AG04449 (cell line): ENCODE results near the gene FAM184B.

Experiments used
- CTCF ChIA-PET: fragments of 350-600 bp; formaldehyde crosslinking; extraction: SDS; loops from one replicate; lab custom pipeline; 2021; ENCODE audit warnings: antibody characterized with exemption; lab: Yijun Ruan, JAX
- POLR2A ChIA-PET: fragments of 400-600, 350-600 bp; formaldehyde crosslinking; extraction: SDS; loops from one replicate; lab custom pipeline; 2020; ENCODE audit warnings: antibody characterized with exemption, inconsistent platforms; lab: Yijun Ruan, JAX
- DNase-seq: peaks from one replicate; pipeline ENCODE4 v3.0.0-alpha.2; 2010; ENCODE audit warnings: low read depth, low spot score
- H3K4me3 ChIP-seq: 2 replicates; pipeline ENCODE4 v1.5.1; 2011; ENCODE audit warnings: low read depth, mild to moderate bottlenecking, control low read depth, low read length
- CTCF ChIP-seq: IDR thresholded peaks from one replicate; pipeline ENCODE4 v1.5.1; 2011; ENCODE audit warnings: mild to moderate bottlenecking, moderate library complexity, low read length, control low read depth, inconsistent platforms; ENCODE audit not compliant: insufficient read depth; ENCODE audit errors: missing control alignments

Gene FAM184B

DNA sequence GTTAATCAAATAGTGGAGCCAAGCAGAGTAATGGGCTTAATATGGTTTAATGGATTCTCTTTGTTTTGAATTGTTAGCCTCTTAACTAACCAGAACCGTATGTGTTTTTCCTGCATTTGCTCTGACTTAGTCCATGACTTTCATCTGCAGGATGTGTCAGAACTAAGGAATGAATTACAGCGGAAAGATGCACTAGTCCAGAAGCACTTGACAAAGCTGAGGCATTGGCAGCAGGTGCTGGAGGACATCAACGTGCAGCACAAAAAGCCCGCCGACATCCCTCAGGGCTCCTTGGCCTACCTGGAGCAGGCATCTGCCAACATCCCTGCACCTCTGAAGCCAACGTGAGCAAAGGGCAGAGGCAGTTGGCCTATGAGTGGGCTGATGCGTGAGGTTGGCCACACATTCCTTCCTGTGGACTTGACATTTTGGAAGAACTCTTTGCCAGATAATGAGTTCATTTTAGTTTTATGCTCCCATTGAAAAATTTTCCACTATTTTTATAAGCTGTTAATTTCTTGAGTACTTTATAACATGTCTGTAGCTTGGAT, 157.9 kb downstream of the FAM184B start:
- DNase-seq = no peak
- H3K4me3 ChIP-seq = no peak overlapping the region
- POLR2A ChIA-PET = interaction anchor here (1.3 kb wide), 1 partner anchor 9 kb away, joined by 6 read pairs; the partner anchor contains the start of gene MED28
- CTCF ChIA-PET = interaction anchor here (0.6 to 2.7 kb wide), 3 partner anchors 13 to 75 kb away, joined by 3 to 9 read pairs (median 6); no protein-coding TSS in a partner anchor
- TF ChIP-seq CTCF = no peak

- ChIA-PET CTCF (interaction anchor here (1.0 to 1.4 kb wide), 2 partner anchors 17 to 190 kb away, joined by 4 to 11 read pairs; no protein-coding TSS in a partner anchor), POLR2A (no interaction called here)
- TF ChIP-seq CTCF = no peak
- H3K4me3 ChIP-seq = no peak overlapping the region
- no peak for DNase-seq
These were observed 161.9 kb downstream of the FAM184B start for GRCh38 chr4:17619416-17620105.

DNA sequence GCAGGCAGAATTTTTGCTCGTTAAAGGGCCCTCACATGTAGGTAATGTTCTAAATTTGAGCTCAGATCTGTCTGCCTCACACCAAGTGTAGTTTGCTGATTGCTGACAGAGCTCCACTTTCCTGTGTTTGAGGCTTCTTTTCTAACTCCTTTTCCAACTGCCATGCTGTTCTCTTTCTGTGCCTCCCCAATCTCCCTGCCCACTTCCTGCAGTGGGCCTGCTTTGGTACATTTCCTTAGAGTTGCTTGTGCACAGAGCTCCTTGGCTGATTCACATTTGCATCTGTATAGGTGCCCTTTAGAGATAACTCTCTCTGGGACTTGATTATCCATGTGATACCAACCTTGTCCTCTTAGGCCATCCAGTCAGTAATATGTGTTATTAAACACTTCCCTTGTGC, 162.5 kb downstream of the FAM184B start:
- ChIA-PET POLR2A (no interaction called here), CTCF (interaction anchor here (1.0 to 1.4 kb wide), 2 partner anchors 18 to 191 kb away, joined by 4 to 11 read pairs; no protein-coding TSS in a partner anchor)
- no peak overlapping the region for H3K4me3 ChIP-seq
- TF ChIP-seq CTCF = no peak
- no peak for DNase-seq

- H3K4me3 ChIP-seq = peak overlapping the region; percentile 15; the same call in 1 of the 2 replicates
These were observed 165.1 kb downstream of the FAM184B start for GRCh38 chr4:17616283-17616682.

DNA sequence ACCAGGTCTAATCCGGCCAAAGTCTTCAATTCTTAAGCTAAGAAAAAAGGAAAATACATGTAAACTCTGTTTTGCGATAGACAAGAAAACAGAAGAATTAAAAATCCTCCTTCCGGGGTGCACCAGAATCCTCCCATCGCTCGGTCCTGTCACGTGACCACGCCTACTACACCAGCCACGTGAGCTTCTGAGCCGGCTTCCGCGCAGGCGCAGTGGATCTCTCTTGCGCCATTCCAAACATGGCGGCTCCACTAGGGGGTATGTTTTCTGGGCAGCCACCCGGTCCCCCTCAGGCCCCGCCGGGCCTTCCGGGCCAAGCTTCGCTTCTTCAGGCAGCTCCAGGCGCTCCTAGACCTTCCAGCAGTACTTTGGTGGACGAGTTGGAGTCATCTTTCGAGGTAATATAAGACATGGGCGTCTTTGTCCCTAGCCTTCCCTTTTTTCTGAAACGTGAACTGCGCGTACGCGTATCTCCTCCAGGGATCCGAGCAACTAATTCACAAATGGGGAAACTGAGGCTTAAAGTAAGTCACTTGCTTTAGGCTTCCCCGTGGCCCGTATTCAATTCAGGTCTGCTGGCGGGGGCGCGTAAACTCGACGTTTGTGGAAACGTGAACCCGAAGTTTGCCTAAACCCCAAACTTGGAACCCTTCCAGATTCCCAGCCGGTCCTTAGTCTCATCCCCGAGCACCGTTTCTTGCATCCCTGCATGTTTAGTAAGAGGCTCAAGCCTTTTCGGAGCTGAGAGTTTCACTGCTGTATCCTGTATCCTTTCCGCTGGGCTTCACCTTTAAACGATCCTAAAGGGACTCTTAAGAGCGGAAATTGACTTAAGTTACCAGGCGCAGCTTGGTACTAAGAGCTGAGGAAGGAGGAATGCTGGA, 166.8 kb downstream of the FAM184B start, which contains the start of gene MED28:
TSS of gene MED28 (plus strand) at position 226 of the 884 bp plus-strand sequence. CDS start at position 240, 14 bp downstream.
- ChIA-PET CTCF (interaction anchor here (0.7 to 4.7 kb wide), 5 partner anchors 15 to 194 kb away, joined by 3 to 23 read pairs (median 10); no protein-coding TSS in a partner anchor), POLR2A (interaction anchor here (0.5 to 1.7 kb wide), 5 partner anchors 9 to 193 kb away, joined by 3 to 6 read pairs (median 3); no protein-coding TSS in a partner anchor)
- H3K4me3 ChIP-seq = peak within 1 kb of the TSS; percentile 85
- DNase-seq = peak; percentile 67
- no peak for TF ChIP-seq CTCF

More at GRCh38 chr4:17616283-17616682, 165.1 kb downstream of the FAM184B start:
- no peak for TF ChIP-seq CTCF
- no peak for DNase-seq
- POLR2A ChIA-PET = interaction anchor here (1.1 kb wide), 1 partner anchor 25 kb away, joined by 3 read pairs; no protein-coding TSS in a partner anchor
- CTCF ChIA-PET = interaction anchor here (1.8 to 4.7 kb wide), 4 partner anchors 20 to 192 kb away, joined by 10 to 23 read pairs (median 16); no protein-coding TSS in a partner anchor
